ENCODE results near the gene EIF3A.
"Not testable (repeated sequence)": the region's sequence is repeated elsewhere in the genome, so short reads cannot be mapped to it uniquely, and the experiment has no call there.

EIF3A gene, protein sequence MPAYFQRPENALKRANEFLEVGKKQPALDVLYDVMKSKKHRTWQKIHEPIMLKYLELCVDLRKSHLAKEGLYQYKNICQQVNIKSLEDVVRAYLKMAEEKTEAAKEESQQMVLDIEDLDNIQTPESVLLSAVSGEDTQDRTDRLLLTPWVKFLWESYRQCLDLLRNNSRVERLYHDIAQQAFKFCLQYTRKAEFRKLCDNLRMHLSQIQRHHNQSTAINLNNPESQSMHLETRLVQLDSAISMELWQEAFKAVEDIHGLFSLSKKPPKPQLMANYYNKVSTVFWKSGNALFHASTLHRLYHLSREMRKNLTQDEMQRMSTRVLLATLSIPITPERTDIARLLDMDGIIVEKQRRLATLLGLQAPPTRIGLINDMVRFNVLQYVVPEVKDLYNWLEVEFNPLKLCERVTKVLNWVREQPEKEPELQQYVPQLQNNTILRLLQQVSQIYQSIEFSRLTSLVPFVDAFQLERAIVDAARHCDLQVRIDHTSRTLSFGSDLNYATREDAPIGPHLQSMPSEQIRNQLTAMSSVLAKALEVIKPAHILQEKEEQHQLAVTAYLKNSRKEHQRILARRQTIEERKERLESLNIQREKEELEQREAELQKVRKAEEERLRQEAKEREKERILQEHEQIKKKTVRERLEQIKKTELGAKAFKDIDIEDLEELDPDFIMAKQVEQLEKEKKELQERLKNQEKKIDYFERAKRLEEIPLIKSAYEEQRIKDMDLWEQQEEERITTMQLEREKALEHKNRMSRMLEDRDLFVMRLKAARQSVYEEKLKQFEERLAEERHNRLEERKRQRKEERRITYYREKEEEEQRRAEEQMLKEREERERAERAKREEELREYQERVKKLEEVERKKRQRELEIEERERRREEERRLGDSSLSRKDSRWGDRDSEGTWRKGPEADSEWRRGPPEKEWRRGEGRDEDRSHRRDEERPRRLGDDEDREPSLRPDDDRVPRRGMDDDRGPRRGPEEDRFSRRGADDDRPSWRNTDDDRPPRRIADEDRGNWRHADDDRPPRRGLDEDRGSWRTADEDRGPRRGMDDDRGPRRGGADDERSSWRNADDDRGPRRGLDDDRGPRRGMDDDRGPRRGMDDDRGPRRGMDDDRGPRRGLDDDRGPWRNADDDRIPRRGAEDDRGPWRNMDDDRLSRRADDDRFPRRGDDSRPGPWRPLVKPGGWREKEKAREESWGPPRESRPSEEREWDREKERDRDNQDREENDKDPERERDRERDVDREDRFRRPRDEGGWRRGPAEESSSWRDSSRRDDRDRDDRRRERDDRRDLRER (N-terminal part only)

DNA sequence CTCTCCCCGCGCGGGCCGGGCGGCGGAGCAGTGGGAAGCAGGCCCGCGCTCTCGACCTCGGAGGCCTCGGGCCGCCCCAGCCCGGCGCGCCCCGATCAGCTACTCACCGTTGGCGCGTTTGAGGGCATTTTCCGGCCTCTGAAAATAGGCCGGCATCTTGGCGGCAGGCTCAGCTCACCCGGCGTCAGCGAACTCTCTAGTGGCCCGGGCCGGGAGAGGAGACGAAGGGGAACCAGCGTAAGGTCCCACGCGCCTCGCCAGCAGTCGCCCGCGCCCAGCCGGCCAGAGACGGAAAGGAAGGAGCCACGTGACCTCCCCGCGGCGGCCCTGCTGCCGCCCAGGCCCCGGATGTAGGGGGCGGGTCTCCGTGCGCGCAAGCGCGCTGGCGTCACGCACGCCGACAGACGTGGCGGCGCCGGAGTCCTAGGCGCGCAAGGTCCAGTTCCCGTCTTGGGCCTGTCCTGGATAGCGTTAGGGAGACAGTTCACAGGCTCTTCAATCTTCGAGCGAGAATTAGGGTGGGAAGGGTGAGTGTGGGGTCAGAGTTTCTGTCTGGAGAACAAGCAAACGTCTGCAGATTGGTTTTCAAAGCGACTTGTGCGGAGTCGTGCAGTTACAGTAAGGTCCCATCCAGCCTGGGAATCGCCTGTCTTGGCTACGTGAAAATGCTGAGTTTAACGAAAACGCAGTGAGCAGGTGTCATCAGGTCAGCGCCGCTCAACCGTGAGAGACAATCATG is at the start of gene EIF3A:
Gene EIF3A (minus strand): TSS at position 297 of the 739 bp plus-strand sequence. CDS start 141 bp downstream, at position 156.
- FAIRE-seq, result no peak

DNA sequence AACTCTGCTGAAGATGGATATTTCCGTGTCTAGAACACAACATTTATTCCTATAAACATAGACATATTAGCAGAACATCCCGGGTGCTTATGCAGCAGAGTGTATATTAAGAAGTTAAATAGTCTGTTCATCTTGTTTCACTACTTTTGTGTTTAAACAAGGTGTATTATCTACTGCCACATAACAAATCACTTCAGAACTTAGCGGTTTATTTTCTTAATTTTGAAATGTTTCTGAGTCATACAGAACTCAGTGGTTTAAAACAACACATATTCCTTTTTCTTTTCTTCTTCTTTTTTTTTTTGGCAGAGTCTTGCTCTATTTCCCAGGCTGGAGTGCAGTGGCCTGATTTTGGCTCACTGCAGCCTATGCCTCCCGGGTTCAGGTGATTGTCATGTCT is 49.1 kb upstream of the EIF3A start:
- FAIRE-seq, result no peak

DNA sequence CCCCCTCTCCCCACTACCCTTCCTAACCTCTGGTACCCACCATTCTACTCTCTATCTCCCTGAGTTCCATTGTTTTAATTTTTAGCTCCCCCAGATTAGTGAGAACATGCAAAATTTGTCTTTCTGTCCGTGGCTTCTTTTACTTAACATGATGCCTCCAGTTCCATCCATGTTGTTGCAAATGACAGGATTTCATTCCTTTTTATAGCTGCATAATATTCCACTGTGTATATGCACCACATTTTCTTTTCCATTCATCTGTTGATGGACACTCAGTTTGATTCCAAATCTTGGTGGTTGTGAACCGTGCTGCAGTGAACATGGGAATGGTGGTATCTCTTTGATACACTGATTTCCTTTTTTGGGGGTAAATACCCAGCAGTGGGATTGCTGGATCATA is 45.3 kb upstream of the EIF3A start:
- FAIRE-seq, result no peak

DNA sequence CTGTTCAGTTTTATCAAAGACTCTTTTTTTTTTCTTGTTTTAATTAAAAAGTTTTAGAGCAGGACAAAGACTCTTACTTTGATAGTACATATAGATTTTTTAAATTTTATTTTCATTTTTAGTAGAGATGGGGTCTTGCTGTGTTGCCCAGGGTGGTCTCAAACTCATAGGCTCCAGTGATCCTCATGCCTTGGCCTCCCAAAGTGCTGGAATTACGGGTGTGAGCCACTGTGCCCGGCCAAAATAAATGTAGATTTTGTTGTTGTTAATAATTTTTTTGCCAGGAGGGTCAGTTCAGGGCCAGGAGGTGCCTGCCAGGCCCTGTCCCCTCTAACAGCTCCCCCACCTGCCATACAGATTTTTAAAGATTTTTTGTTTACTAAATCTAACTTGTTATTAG is 40.3 kb upstream of the EIF3A start:
- FAIRE-seq, result no peak

DNA sequence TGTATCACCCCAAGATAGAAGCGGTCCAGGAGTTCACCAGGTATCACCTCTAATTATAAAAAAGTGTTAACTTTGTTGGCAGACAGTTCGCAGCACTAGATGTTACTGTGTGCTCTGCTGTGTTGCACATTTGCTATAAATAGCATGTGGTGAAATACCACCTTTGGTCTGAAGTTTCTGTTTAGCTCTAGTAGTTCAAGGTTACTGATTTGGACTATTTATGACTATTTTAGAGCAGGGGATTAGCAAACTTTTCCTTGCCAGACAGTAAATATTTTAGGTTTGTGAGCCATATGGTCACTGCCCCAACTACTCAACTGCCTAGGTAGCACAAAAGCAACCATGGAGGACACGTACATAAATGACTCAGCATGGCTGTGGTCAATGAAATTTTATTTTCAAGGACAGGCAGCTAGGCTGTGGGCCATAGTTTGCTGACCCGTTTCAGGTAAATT is 39.8 kb upstream of the EIF3A start:
- no peak for FAIRE-seq

DNA sequence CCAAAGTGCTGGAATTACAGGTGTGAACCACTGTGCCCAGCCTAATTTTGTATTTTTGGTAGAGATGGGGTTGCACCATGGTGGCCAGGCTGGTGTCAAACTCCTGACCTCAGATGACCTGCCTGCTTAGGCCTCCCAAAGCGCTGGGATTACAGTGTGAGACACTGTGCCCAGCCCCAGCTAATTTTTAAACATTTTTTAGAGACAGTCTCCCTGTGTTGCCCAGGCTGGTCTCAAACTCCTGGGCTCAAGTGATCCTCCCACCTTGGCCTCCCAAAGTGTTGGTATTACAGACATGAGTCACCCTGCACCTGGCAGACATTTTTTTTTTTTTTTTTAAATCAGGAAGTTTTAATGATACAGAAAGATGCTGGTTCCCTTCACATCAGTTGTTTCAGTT is 38.8 kb upstream of the EIF3A start:
- FAIRE-seq, result no peak

DNA sequence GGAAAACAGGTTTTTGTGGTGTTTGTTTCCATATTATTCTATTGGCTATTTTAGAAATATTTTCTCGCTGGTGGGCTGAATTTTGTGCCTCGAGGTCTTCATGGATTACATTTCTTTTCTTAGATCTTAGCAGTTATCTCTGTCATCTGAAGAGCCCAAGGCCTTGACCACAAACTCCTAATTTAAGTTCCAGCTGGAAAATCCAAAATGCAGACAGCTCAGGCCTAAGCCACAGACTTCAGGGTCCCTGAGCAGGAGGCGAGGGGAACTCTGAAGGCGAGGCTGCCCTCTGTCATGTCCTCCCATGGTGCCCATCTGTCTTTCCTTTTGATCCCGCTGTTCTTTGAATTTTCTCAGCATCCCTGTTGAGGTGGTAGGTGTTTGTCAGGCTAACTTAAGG is 37.6 kb upstream of the EIF3A start:
- FAIRE-seq, result no peak

DNA sequence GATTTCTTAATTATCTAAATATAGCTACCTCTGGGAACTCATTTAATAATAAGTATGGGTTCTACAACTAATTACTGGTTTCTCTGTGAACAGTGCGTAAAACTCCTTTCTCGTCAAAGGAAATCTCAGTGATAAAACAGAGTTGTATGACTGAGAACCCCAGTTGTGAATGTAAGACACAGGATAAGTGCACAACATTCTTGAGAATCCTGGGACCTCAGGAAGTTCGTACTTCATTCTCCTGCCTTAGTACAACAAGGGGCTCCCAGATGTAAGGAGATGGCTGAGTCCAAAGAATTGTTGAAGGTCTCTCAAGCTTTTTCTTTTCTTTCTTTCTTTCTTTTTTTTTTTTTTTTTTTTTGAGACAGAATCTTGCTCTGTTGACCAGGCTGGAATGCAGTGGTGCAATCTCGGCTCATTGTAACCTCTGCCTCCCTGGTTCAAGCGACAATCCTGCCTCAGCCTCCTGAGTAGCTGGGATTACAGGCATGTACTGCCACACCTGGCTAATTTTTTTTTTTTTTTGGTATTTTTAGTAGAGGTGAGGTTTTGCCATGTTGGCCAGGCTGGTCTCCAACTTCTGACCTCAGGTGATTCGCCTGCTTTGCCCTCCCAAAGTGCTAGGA is 35.8 kb upstream of the EIF3A start:
- FAIRE-seq, result no peak

DNA sequence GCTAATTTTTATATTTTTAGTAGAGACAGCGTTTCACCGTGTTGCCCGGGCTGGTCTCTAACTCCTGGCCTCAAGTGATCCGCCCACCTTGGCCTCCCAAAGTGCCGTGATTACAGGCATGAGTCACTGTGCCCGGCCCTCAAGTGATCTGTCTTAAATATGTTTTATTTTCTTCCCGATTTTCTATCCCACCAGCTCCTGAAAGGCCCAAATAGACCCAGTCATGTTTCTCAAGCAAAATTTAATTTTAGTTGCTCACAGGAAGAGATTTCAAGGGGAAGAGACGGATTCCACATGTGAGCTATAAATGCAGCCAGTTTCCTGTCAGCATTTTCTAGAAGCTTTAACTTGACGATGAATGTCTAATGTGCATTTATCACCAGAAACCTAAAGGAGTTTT is 35.3 kb upstream of the EIF3A start:
- no peak for FAIRE-seq

DNA sequence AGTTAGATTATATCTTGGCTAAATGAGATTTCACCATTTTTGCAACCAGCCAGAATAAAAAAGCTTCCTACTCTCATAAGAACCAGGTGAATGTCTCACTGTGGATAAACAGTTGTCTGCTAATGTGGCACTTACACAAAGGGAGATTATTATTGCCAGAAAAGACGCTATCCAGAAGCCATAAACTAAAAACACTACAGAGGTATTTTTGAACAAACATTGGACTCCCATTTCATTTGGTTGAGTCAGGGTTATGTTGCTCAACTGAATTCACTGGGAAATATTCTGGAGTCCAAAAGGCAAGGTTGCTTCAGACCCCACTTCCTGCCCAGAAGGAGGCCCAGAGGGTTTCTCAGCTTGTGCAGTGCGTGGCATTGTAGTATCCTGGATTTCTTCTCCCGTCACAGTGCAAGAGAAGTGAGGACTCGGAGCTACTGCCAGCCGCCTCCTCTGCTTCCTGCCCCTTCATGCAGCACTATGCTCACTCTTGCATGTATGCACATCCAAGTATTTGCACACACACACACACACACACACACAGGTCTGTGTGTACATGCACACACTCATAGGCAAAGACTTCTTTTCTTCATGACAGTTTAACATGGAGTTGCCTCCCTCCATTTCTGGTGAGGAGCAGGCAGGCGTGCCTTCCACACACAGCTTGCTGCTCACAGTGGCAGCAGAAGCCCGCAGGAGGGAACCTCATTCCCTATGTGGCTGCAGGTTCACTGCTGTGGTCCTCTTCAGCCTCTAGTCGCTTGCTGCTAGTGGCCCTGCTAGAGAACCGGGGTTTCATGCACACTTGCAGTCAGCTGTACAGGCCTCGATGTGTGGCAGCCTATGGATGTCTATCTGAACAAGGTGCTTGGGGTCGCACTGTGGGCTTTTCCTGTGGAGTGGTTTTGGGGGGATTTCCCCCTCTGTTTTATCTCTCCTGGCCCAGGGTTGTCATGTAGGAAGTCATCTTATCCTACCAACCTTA is 33.4 kb upstream of the EIF3A start:
- FAIRE-seq, result no peak

DNA sequence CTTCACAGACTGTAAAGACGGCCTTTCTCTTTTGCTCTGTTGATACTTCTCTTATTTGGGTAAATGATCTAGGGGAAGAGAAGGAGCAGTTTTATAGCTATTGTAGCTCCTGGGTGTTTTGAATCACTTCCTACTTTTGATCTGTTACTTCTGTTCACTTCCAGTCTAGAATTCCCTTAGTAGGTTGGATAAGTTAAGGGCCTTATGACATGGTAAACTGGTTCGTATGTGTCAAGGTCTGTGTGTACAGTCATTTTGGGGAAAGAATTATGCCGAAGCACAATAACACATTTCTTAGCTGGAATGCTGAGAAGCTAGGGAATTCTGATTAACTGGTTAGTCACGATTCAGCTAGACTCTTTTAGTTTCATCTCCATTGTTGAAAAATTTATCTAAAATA is 31.4 kb upstream of the EIF3A start:
- no peak for FAIRE-seq

DNA sequence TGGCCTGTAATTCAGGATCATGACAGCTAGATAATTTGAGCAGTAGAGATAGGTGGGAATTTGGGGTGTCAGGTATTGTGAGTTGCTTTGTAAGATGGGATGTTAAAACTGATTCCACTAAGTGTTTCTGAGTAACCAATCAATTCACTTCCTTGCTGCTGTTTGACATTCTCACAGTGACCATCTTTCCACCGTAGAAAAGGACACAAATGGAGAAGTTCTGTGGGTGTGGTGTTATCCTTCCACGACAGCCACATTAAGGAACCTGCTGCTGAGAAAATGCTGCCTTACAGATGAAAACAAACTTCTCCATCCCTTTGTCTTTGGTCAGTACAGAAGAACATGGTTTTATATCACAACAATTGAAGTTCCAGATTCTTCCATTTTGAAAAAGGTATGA is 27.2 kb upstream of the EIF3A start:
- FAIRE-seq, result not testable (repeated sequence)

DNA sequence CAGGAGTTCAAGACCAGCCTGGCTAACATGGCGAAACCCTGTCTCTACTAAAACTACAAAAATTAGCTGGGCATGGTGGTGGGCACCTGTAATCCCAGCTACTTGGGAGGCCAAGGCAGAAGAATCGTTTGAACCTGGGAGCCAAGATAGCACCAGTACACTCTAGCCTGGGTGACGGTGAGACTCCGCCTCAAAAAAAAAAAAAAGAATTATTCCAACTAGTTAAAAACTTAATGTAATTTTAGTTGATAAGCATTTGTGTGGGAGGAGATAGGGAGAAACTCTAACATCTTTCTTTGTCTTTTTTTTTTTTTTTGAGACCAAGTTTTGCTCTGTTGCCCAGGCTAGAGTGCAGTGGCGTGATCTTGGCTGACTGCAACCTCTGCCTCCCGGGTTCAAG is 26.5 kb upstream of the EIF3A start:
- not testable (repeated sequence) for FAIRE-seq

DNA sequence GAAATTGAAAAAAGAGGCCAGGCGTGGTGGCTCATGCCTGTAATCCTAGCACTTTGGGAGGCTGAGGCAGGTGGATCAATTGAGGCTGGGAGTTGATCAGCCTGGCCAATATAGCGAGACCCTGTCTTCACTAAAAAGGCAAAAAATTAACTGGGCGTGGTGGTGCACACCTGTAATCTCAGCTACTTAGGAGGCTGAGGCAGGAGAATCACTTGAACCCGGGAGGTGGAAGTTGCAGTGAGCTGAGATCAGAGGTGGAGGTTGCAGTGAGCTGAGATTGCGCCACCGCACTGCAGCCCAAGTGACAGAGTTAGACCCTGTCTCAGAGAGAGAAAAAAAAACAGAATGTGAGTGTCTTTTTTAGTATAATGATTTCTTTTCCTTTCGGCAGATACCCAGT is 25.3 kb upstream of the EIF3A start:
- FAIRE-seq, result not testable (repeated sequence)

DNA sequence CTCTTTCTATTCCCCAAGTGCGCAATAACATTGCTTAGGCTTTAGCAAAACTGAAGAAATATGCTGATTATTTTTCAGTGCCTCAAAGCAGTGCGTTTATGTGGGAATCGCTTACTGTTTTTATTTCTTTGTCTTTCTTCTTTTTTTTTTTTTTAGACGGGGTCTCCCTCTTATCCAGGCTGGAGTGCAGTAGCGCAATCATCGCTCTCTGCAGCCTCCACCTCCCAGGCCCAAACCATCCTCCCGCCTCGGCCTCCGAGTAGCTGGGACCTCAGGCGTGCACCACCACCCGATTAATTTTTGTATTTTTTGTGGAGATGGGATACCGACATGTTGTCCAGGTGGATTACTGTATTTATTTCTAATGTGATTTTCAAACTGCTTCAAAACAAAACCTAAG is 24.5 kb upstream of the EIF3A start:
- FAIRE-seq, result no peak

DNA sequence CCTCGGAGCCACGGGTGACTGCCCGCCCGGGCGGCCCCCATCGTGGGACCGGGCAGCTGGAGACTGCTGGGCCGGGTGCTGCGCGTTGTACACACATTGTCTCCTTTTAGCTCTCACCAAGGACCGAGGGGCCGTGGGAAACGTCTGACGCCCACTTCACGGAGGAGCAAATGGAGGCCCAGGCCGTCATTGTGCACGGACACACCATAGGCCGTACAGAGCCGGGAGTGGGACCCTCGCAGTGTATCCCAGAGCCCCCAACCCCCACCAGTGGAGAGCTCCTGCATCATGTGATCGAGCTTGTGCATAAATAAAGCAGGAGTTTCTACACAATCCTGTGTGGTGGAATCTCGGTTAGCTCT is 24.0 kb upstream of the EIF3A start:
- no peak for FAIRE-seq

DNA sequence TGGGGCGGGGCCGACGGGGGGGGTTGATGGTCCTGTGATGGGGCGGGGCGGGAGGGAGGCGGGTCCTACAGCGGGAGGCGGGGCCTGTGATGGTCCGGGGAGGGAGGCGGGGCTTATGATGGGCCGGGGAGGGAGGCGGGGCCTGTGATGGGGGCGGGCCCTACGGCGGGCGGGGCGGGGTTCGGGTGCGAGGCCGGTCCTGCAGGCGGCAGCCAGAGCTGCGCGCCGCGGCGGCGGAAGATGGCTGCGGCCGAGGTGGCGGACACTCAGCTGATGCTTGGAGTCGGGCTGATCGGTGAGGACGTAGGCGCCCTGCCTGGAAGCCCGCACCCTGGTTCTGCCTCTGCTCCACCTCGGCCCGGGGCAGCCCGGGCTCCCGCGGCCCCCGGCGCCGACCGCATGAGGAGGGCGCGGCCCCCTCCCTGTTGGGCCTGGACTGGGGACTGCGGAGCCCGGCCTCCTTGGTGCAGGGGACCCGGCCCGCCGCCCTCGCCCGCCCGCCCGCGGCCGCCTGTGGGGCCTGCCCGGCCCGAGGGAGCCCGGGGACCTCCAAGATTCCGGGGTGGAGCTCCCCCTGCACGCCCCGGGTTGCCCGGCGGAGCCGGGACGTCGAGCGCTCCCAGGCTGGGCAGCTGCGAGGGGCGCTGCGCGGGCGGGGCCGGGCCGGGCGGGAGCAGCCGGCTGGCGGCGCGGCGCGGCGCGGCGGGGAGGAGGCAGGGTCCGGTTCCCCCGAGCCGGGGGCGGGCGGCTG is 23.5 kb upstream of the EIF3A start, which contains the start of gene DENND10:
Gene DENND10 (plus strand): TSS at position 211 of the 751 bp plus-strand sequence. CDS start 30 bp downstream, at position 241.
- no peak for FAIRE-seq

DNA sequence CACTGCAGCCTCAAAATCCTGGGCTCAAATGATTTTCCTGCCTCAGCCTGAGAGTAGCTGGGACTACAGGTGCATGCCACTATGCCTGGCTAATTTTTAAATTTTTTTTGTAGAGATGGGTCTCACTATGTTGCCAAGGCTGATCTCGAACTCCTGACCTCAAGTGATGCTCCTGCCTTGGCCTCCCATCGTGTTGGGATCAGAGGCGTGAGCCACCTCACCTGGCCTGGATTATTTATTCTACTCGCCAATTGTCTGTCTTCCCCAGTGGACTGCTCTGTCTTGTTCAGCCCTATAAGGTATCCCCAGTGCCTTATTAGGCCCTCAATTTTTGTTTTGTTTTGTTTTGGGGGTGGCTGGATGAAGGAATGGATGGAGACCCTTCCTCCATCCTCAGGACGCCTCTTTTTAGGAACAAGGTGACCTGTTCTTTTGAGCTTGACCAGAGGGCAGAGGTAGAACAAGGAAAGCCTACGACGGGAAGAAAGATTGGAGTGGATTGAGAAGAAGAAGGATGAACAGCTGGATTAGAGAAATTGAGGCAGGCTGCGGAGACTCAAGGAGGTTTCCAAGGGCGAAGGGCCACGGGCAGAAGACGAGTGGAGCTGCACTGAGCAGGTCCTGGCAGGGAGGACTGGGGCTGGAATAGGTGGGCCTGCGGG is 22.8 kb upstream of the EIF3A start:
- FAIRE-seq, result no peak
